Measurements from ENCODE around the gene POLR3K. TPM values are rescaled to one million over a fixed set of nuclear protein-coding genes. Genes with fewer than 3 reads are reported as not detected.

Gene POLR3K
- total RNA-seq, 1 donor from 2014 or later = 9.2 TPM

GRCh38 chr16:71210-71539, 17.8 kb upstream of the POLR3K start:
- Mint-ChIP-seq H3K27ac (no peak overlapping the region), H3K9me3 (no peaks in the 10 kb centered on the region), H3K4me3 (peak overlapping the region; percentile 91), H3K36me3 (no peaks in the 10 kb centered on the region), H3K4me1 (peaks cover 55% of the 10 kb centered on the region), H3K27me3 (ENCODE audit: insufficient read depth, low read depth) (peaks cover 13% of the 10 kb centered on the region)
- Histone ChIP-seq H3K79me2 (ENCODE audit: low read depth) (no peaks in the 10 kb centered on the region), H3F3A (ENCODE audit: low read depth) (peaks cover 23% of the 10 kb centered on the region), H3K4me1 (peaks cover 39% of the 10 kb centered on the region), H3K27me3 (peaks cover 5% of the 10 kb centered on the region), H3K4me3 (peak overlapping the region; percentile 60), H3K36me3 (no peaks in the 10 kb centered on the region), H2AFZ (replicated peaks) (no peak overlapping the region), H3K27ac (no peak overlapping the region), H3K9me3 (ENCODE audit: low read depth) (no peaks in the 10 kb centered on the region), H3K9ac (no peak overlapping the region), H4K20me1 (ENCODE audit: low read depth) (peaks cover 18% of the 10 kb centered on the region), H3K4me2 (peak overlapping the region; percentile 82)
- TF ChIP-seq EZH2phosphoT487 (IDR thresholded peaks at IDR 0.05) (no peak), CTCF (IDR thresholded peaks at IDR 0.05) (no peak), EZH2 (IDR thresholded peaks at IDR 0.05) (no peak)
- no peak for DNase-seq (ENCODE audit: low spot score)

- Histone ChIP-seq H3K9me3 (ENCODE audit: low read depth) (no peaks in the 10 kb centered on the region), H3K4me2 (no peak overlapping the region), H3K79me2 (ENCODE audit: low read depth) (no peaks in the 10 kb centered on the region), H3K4me3 (no peak overlapping the region), H4K20me1 (ENCODE audit: low read depth) (peaks cover 30% of the 10 kb centered on the region), H3K27ac (no peak overlapping the region), H3F3A (ENCODE audit: low read depth) (peaks cover 9% of the 10 kb centered on the region), H3K36me3 (no peaks in the 10 kb centered on the region), H2AFZ (replicated peaks) (no peak overlapping the region), H3K9ac (no peak overlapping the region), H3K27me3 (peaks cover 5% of the 10 kb centered on the region), H3K4me1 (peaks cover 26% of the 10 kb centered on the region)
- Mint-ChIP-seq H3K4me1 (peaks cover 41% of the 10 kb centered on the region), H3K36me3 (no peaks in the 10 kb centered on the region), H3K27me3 (ENCODE audit: insufficient read depth, low read depth) (peaks cover 11% of the 10 kb centered on the region), H3K27ac (peak overlapping the region; percentile 79), H3K4me3 (no peak overlapping the region), H3K9me3 (no peaks in the 10 kb centered on the region)
- no peak for DNase-seq (ENCODE audit: low spot score)
- TF ChIP-seq CTCF (IDR thresholded peaks at IDR 0.05) = no peak
- TF ChIP-seq EZH2 (IDR thresholded peaks at IDR 0.05) = no peak
- TF ChIP-seq EZH2phosphoT487 (IDR thresholded peaks at IDR 0.05) = no peak
Observed at GRCh38 chr16:69181-69580, 15.8 kb upstream of the POLR3K start.

GRCh38 chr16:67884-68789, 14.7 kb upstream of the POLR3K start:
- H3K4me3 Mint-ChIP-seq = peak overlapping the region; percentile 62
- Histone ChIP-seq H2AFZ (replicated peaks) (no peak overlapping the region), H3K27ac (no peak overlapping the region), H3K36me3 (no peaks in the 10 kb centered on the region), H3F3A (ENCODE audit: low read depth) (peaks cover 9% of the 10 kb centered on the region), H3K79me2 (ENCODE audit: low read depth) (no peaks in the 10 kb centered on the region), H3K4me2 (no peak overlapping the region), H3K4me1 (peaks cover 26% of the 10 kb centered on the region), H3K27me3 (peaks cover 5% of the 10 kb centered on the region), H3K9ac (no peak overlapping the region), H3K9me3 (ENCODE audit: low read depth) (no peaks in the 10 kb centered on the region), H4K20me1 (ENCODE audit: low read depth) (peaks cover 30% of the 10 kb centered on the region), H3K4me3 (no peak overlapping the region)
- no peak for DNase-seq (ENCODE audit: low spot score)
- H3K36me3 Mint-ChIP-seq = no peaks in the 10 kb centered on the region
- no peaks in the 10 kb centered on the region for H3K9me3 Mint-ChIP-seq
- TF ChIP-seq EZH2 (IDR thresholded peaks at IDR 0.05) = no peak
- no peak for TF ChIP-seq EZH2phosphoT487 (IDR thresholded peaks at IDR 0.05)
- no peak for TF ChIP-seq CTCF (IDR thresholded peaks at IDR 0.05)
- peak overlapping the region; percentile 69 for H3K27ac Mint-ChIP-seq
- H3K4me1 Mint-ChIP-seq = peaks cover 32% of the 10 kb centered on the region
- peaks cover 9% of the 10 kb centered on the region for H3K27me3 Mint-ChIP-seq (ENCODE audit: insufficient read depth, low read depth)

Measured in neural progenitor cell (in vitro differentiated cells).